A673 (cell line): ENCODE results near the gene FYTTD1.

Experiments
- CTCF ChIP-seq: fragments of 300-800, 200-600 bp; sonication (generic); conservative IDR thresholded peaks from 2 replicates; pipeline ENCODE4 v1.5.1; 2017; ENCODE audit warnings: low read depth, mild to moderate bottlenecking, antibody characterized with exemption, low read length, moderate library complexity, mixed read lengths
- EZH2 ChIP-seq: fragments of 200-600 bp; sonication (generic); IDR thresholded peaks from 2 replicates; pipeline ENCODE4 v1.6.1; 2017; ENCODE audit warnings: borderline replicate concordance, low read depth, mild to moderate bottlenecking, mixed read lengths, antibody characterized with exemption, low read length; ENCODE audit not compliant: poor library complexity, severe bottlenecking

GRCh38 chr3:197790033-197790432 lies 40.4 kb downstream of the FYTTD1 start:
- TF ChIP-seq CTCF = no peak
- no peak for TF ChIP-seq EZH2
